Dedifferentiated amniotic fluid mesenchymal stem cell (primary cell): ENCODE results near the gene HNRNPL.
"Not testable (repeated sequence)": the region's sequence is repeated elsewhere in the genome, so short reads cannot be mapped to it uniquely, and the experiment has no call there.

Experiments used
- DNase-seq: peaks from one replicate; pipeline ENCODE4 v3.0.0-alpha.2; 2016; ENCODE audit errors: extremely low spot score

Gene HNRNPL

GRCh38 chr19:38869836-38870607, 20.2 kb upstream of the HNRNPL start:
- no peak for DNase-seq

GRCh38 chr19:38869160-38869835, 19.5 kb upstream of the HNRNPL start:
- DNase-seq: no peak

- DNase-seq: no peak
These were observed 18.8 kb upstream of the HNRNPL start for GRCh38 chr19:38868551-38868950.

GRCh38 chr19:38867171-38867780, 17.5 kb upstream of the HNRNPL start:
- DNase-seq: no peak

GRCh38 chr19:38862321-38863059, 12.7 kb upstream of the HNRNPL start:
- no peak for DNase-seq

GRCh38 chr19:38861368-38861767, 11.6 kb upstream of the HNRNPL start:
- no peak for DNase-seq

GRCh38 chr19:38859631-38860204, 9.9 kb upstream of the HNRNPL start:
- DNase-seq: not testable (repeated sequence)

- no peak for DNase-seq
These were observed 7.0 kb upstream of the HNRNPL start for GRCh38 chr19:38856813-38857212.

GRCh38 chr19:38855751-38856150, 6.0 kb upstream of the HNRNPL start:
- not testable (repeated sequence) for DNase-seq

- DNase-seq: not testable (repeated sequence)
These were observed 5.2 kb upstream of the HNRNPL start for GRCh38 chr19:38854961-38855360.

- no peak for DNase-seq
These were observed 3.4 kb upstream of the HNRNPL start for GRCh38 chr19:38853214-38853613.

GRCh38 chr19:38852231-38853044, 2.7 kb upstream of the HNRNPL start:
- peak; percentile 61 for DNase-seq

GRCh38 chr19:38851622-38852230, 1.9 kb upstream of the HNRNPL start:
- peak; percentile 89 for DNase-seq

GRCh38 chr19:38850976-38851621, 1.3 kb upstream of the HNRNPL start:
- DNase-seq: no peak

- peak; percentile 100 for DNase-seq
These were observed 720 bp upstream of the HNRNPL start for GRCh38 chr19:38850436-38850975.

GRCh38 chr19:38849147-38849859, 483 bp downstream of the HNRNPL start:
- peak; percentile 94 for DNase-seq

- DNase-seq: no peak
These were observed 1.3 kb downstream of the HNRNPL start for GRCh38 chr19:38848299-38849146.

GRCh38 chr19:38846097-38846496, 3.7 kb downstream of the HNRNPL start:
- DNase-seq: no peak
